ENCODE results near the gene ANKS1B.

The ANKS1B gene

GRCh38 chr12:98912401-98912974, 1072.2 kb downstream of the ANKS1B start:
- Histone ChIP-seq H3K27me3 (ENCODE audit: insufficient read depth, low read length, poor library complexity, severe bottlenecking) (no peaks in the 10 kb centered on the region), H3K9me2 (replicated peaks; ENCODE audit: low read depth, low read length) (no peaks in the 10 kb centered on the region), H3F3A (ENCODE audit: low read depth) (no peaks in the 10 kb centered on the region), H3K4me3 (ENCODE audit: low read length, poor library complexity, severe bottlenecking) (no peak overlapping the region), H4K20me1 (ENCODE audit: insufficient read depth, low read length, poor library complexity, severe bottlenecking) (no peaks in the 10 kb centered on the region), H3K4me1 (ENCODE audit: insufficient read depth, low read length, poor library complexity, severe bottlenecking) (no peaks in the 10 kb centered on the region), H3K36me3 (ENCODE audit: insufficient read depth, low read length) (no peaks in the 10 kb centered on the region), H3K9ac (ENCODE audit: low read depth, low read length, poor library complexity, severe bottlenecking) (no peak overlapping the region), H3K4me2 (ENCODE audit: low read depth, low read length, poor library complexity, severe bottlenecking) (no peak overlapping the region), H3K79me2 (ENCODE audit: insufficient read depth, low read length) (no peaks in the 10 kb centered on the region), H2AFZ (ENCODE audit: low read length) (no peak overlapping the region), H3K9me3 (ENCODE audit: insufficient read depth, low read depth, low read length) (no peaks in the 10 kb centered on the region)
- TF ChIP-seq EZH2phosphoT487 (IDR thresholded peaks at IDR 0.05; ENCODE audit: borderline replicate concordance) (no peak), CTCF (conservative IDR thresholded peaks at IDR 0.05; ENCODE audit: low read length) (no peak)

GRCh38 chr12:98911396-98911795, 1073.3 kb downstream of the ANKS1B start:
- Histone ChIP-seq H3K9ac (ENCODE audit: low read depth, low read length, poor library complexity, severe bottlenecking) (no peak overlapping the region), H3K79me2 (ENCODE audit: insufficient read depth, low read length) (no peaks in the 10 kb centered on the region), H3K4me1 (ENCODE audit: insufficient read depth, low read length, poor library complexity, severe bottlenecking) (no peaks in the 10 kb centered on the region), H3F3A (ENCODE audit: low read depth) (no peaks in the 10 kb centered on the region), H4K20me1 (ENCODE audit: insufficient read depth, low read length, poor library complexity, severe bottlenecking) (no peaks in the 10 kb centered on the region), H3K9me2 (replicated peaks; ENCODE audit: low read depth, low read length) (no peaks in the 10 kb centered on the region), H3K36me3 (ENCODE audit: insufficient read depth, low read length) (no peaks in the 10 kb centered on the region), H2AFZ (ENCODE audit: low read length) (no peak overlapping the region), H3K9me3 (ENCODE audit: insufficient read depth, low read depth, low read length) (no peaks in the 10 kb centered on the region), H3K4me3 (ENCODE audit: low read length, poor library complexity, severe bottlenecking) (no peak overlapping the region), H3K4me2 (ENCODE audit: low read depth, low read length, poor library complexity, severe bottlenecking) (no peak overlapping the region), H3K27me3 (ENCODE audit: insufficient read depth, low read length, poor library complexity, severe bottlenecking) (no peaks in the 10 kb centered on the region)
- no peak for TF ChIP-seq EZH2phosphoT487 (IDR thresholded peaks at IDR 0.05; ENCODE audit: borderline replicate concordance)

- H4K20me1 ChIP-seq (ENCODE audit: insufficient read depth, low read length, poor library complexity, severe bottlenecking), result no peaks in the 10 kb centered on the region
- H3K36me3 ChIP-seq (ENCODE audit: insufficient read depth, low read length), result no peaks in the 10 kb centered on the region
- H2AFZ ChIP-seq (ENCODE audit: low read length), result no peak overlapping the region
- H3K9me3 ChIP-seq (ENCODE audit: insufficient read depth, low read depth, low read length), result no peaks in the 10 kb centered on the region
- H3K79me2 ChIP-seq (ENCODE audit: insufficient read depth, low read length), result no peaks in the 10 kb centered on the region
- H3K9ac ChIP-seq (ENCODE audit: low read depth, low read length, poor library complexity, severe bottlenecking), result no peak overlapping the region
- no peaks in the 10 kb centered on the region for H3K9me2 ChIP-seq (replicated peaks; ENCODE audit: low read depth, low read length)
- H3K27me3 ChIP-seq (ENCODE audit: insufficient read depth, low read length, poor library complexity, severe bottlenecking), result no peaks in the 10 kb centered on the region
- H3K4me3 ChIP-seq (ENCODE audit: low read length, poor library complexity, severe bottlenecking), result no peak overlapping the region
- H3F3A ChIP-seq (ENCODE audit: low read depth), result no peaks in the 10 kb centered on the region
- H3K4me2 ChIP-seq (ENCODE audit: low read depth, low read length, poor library complexity, severe bottlenecking), result no peak overlapping the region
- H3K4me1 ChIP-seq (ENCODE audit: insufficient read depth, low read length, poor library complexity, severe bottlenecking), result no peaks in the 10 kb centered on the region
- TF ChIP-seq EZH2phosphoT487 (IDR thresholded peaks at IDR 0.05; ENCODE audit: borderline replicate concordance) (no peak), CTCF (conservative IDR thresholded peaks at IDR 0.05; ENCODE audit: low read length) (no peak)
Observed at GRCh38 chr12:98909746-98910145, 1075.0 kb downstream of the ANKS1B start.

GRCh38 chr12:98908866-98909265, 1075.9 kb downstream of the ANKS1B start:
- Histone ChIP-seq H3K9me2 (replicated peaks; ENCODE audit: low read depth, low read length) (no peaks in the 10 kb centered on the region), H3K27me3 (ENCODE audit: insufficient read depth, low read length, poor library complexity, severe bottlenecking) (no peaks in the 10 kb centered on the region)

More at GRCh38 chr12:98908866-98909265, 1075.9 kb downstream of the ANKS1B start:
- Histone ChIP-seq H4K20me1 (ENCODE audit: insufficient read depth, low read length, poor library complexity, severe bottlenecking) (no peaks in the 10 kb centered on the region), H3K36me3 (ENCODE audit: insufficient read depth, low read length) (no peaks in the 10 kb centered on the region), H3K9me3 (ENCODE audit: insufficient read depth, low read depth, low read length) (no peaks in the 10 kb centered on the region), H3K4me1 (ENCODE audit: insufficient read depth, low read length, poor library complexity, severe bottlenecking) (no peaks in the 10 kb centered on the region), H3K79me2 (ENCODE audit: insufficient read depth, low read length) (no peaks in the 10 kb centered on the region), H3K9ac (ENCODE audit: low read depth, low read length, poor library complexity, severe bottlenecking) (no peak overlapping the region), H3K4me2 (ENCODE audit: low read depth, low read length, poor library complexity, severe bottlenecking) (no peak overlapping the region), H2AFZ (ENCODE audit: low read length) (no peak overlapping the region), H3F3A (ENCODE audit: low read depth) (no peaks in the 10 kb centered on the region), H3K4me3 (ENCODE audit: low read length, poor library complexity, severe bottlenecking) (no peak overlapping the region)
- TF ChIP-seq CTCF (conservative IDR thresholded peaks at IDR 0.05; ENCODE audit: low read length) (no peak), EZH2phosphoT487 (IDR thresholded peaks at IDR 0.05; ENCODE audit: borderline replicate concordance) (no peak)
